HUES6 (cell line): Measurements from ENCODE around the gene FAM234A.
"Not testable (repeated sequence)": the region's sequence is repeated elsewhere in the genome, so short reads cannot be mapped to it uniquely, and the experiment has no call there.

Experiments
- H3K27ac ChIP-seq: 2 replicates; pipeline ENCODE4 v1.7.0; 2013; ENCODE audit warnings: low read depth, mild to moderate bottlenecking, low read length, inconsistent platforms
- H3K27me3 ChIP-seq: 2 replicates; pipeline ENCODE4 v1.6.1; 2013; ENCODE audit warnings: low read length; ENCODE audit not compliant: control insufficient read depth, insufficient read depth
- H3K36me3 ChIP-seq: 2 replicates; pipeline ENCODE4 v1.6.1; 2013; ENCODE audit warnings: low read length; ENCODE audit not compliant: control insufficient read depth, insufficient read depth
- H3K4me1 ChIP-seq: 2 replicates; pipeline ENCODE4 v1.6.1; 2013; ENCODE audit warnings: low read length; ENCODE audit not compliant: control insufficient read depth, insufficient read depth
- H3K4me3 ChIP-seq: 2 replicates; pipeline ENCODE4 v1.5.1; 2013; ENCODE audit warnings: low read depth, low read length
- H3K9ac ChIP-seq: one replicate; pipeline ENCODE4 v1.6.1; 2013; ENCODE audit warnings: mild to moderate bottlenecking, low read length
- H3K9me3 ChIP-seq: 2 replicates; pipeline ENCODE4 v1.6.1; 2013; ENCODE audit warnings: low read depth, low read length; ENCODE audit not compliant: control insufficient read depth, insufficient read depth

FAM234A gene

DNA sequence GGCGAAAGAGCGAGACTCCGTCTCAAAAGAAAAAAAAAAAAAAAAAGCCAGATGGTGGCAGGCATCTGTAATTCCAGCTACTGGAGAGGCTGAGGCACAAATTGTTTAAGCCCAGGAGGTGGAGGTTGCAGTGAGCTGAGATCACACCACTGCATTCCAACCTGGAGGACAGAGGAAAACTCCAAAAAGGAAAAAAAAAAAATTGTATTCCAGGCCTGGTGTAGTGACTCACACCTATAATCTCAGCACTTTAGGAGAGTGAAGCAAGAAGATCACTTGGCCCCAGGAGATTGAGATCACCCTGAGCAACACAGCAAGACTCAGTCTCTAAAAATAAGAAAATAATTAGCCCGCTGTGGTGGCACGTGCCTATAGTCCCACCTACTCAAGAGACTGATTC lies 34.2 kb upstream of the FAM234A start:
- no peak overlapping the region for H3K9ac ChIP-seq
- H3K4me3 ChIP-seq, result no peak overlapping the region
- peaks cover 84% of the 10 kb centered on the region for H3K36me3 ChIP-seq
- H3K27me3 ChIP-seq, result no peaks in the 10 kb centered on the region
- H3K9me3 ChIP-seq, result no peaks in the 10 kb centered on the region
- no peak overlapping the region for H3K27ac ChIP-seq
- no peaks in the 10 kb centered on the region for H3K4me1 ChIP-seq

- no peak overlapping the region for H3K4me3 ChIP-seq
- no peak overlapping the region for H3K9ac ChIP-seq
- H3K36me3 ChIP-seq, result peaks cover 86% of the 10 kb centered on the region
- no peaks in the 10 kb centered on the region for H3K4me1 ChIP-seq
- H3K9me3 ChIP-seq, result no peaks in the 10 kb centered on the region
- no peak overlapping the region for H3K27ac ChIP-seq
- no peaks in the 10 kb centered on the region for H3K27me3 ChIP-seq
Observed at GRCh38 chr16:203246-203645, 31.4 kb upstream of the FAM234A start.

DNA sequence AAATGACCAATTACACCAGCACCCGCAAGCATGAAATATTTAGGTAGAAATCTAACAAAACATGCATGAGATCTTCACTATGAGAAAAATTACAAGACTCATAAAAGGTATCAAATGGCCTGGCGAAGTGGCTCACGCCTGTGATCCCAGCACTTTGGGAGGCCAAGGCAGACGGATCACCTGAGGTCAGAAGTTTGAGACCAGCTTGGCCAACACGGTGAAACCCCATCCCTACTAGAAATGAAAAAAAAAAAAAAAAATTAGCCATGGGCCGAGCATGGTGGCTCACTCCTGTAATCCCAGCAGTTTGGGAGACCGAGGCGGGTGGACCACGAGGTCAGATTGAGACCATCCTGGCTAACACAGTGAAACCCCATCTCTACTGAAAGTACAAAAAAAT lies 30.6 kb upstream of the FAM234A start:
- not testable (repeated sequence) for H3K27ac ChIP-seq, H3K4me1 ChIP-seq, H3K9ac ChIP-seq, H3K4me3 ChIP-seq, H3K27me3 ChIP-seq, H3K9me3 ChIP-seq
- H3K36me3 ChIP-seq, result peaks cover 86% of the 10 kb centered on the region

- H3K27me3 ChIP-seq, H3K9ac ChIP-seq, H3K4me1 ChIP-seq, H3K9me3 ChIP-seq, H3K4me3 ChIP-seq, H3K27ac ChIP-seq: not testable (repeated sequence)
- H3K36me3 ChIP-seq, result peaks cover 92% of the 10 kb centered on the region
Observed at GRCh38 chr16:209359-209758, 25.3 kb upstream of the FAM234A start.

GRCh38 chr16:211631-212180 lies 22.9 kb upstream of the FAM234A start:
- H3K4me3 ChIP-seq, H3K4me1 ChIP-seq, H3K27ac ChIP-seq, H3K27me3 ChIP-seq, H3K9ac ChIP-seq, H3K9me3 ChIP-seq: not testable (repeated sequence)
- H3K36me3 ChIP-seq, result peaks cover 90% of the 10 kb centered on the region

DNA sequence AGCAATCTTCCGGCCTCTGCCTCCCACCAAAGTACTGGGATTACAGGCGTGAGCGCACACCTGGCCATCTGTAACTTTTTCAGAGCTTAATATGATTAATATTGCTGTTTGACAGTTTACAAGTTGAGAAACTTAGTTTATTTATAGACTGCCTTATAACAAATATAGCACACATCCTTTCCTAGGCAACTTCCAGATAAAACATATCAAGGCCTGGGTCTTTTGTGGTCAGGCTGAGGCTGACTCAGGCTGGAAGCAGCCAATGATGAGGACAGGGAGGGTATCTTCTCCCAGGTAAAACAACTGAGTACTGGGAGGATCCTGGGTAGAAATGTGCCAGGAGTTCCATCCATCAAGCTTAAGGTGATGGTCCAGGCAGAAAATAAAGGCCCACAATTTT lies 21.6 kb upstream of the FAM234A start:
- no peak overlapping the region for H3K9ac ChIP-seq
- peaks cover 89% of the 10 kb centered on the region for H3K36me3 ChIP-seq
- H3K27ac ChIP-seq, result no peak overlapping the region

GRCh38 chr16:220021-220420 lies 14.6 kb upstream of the FAM234A start:
- Histone ChIP-seq H3K36me3 (peaks cover 78% of the 10 kb centered on the region), H3K4me3 (no peak overlapping the region), H3K27ac (no peak overlapping the region), H3K27me3 (no peaks in the 10 kb centered on the region), H3K9ac (no peak overlapping the region), H3K9me3 (no peaks in the 10 kb centered on the region), H3K4me1 (no peaks in the 10 kb centered on the region)

More for the DNA sequence above, 21.6 kb upstream of the FAM234A start:
- Histone ChIP-seq H3K4me3 (no peak overlapping the region), H3K9me3 (no peaks in the 10 kb centered on the region), H3K4me1 (no peaks in the 10 kb centered on the region), H3K27me3 (no peaks in the 10 kb centered on the region)

GRCh38 chr16:228151-228851 lies 6.3 kb upstream of the FAM234A start:
- Histone ChIP-seq H3K36me3 (peaks cover 45% of the 10 kb centered on the region), H3K4me3 (peak overlapping the region; percentile 89)

DNA sequence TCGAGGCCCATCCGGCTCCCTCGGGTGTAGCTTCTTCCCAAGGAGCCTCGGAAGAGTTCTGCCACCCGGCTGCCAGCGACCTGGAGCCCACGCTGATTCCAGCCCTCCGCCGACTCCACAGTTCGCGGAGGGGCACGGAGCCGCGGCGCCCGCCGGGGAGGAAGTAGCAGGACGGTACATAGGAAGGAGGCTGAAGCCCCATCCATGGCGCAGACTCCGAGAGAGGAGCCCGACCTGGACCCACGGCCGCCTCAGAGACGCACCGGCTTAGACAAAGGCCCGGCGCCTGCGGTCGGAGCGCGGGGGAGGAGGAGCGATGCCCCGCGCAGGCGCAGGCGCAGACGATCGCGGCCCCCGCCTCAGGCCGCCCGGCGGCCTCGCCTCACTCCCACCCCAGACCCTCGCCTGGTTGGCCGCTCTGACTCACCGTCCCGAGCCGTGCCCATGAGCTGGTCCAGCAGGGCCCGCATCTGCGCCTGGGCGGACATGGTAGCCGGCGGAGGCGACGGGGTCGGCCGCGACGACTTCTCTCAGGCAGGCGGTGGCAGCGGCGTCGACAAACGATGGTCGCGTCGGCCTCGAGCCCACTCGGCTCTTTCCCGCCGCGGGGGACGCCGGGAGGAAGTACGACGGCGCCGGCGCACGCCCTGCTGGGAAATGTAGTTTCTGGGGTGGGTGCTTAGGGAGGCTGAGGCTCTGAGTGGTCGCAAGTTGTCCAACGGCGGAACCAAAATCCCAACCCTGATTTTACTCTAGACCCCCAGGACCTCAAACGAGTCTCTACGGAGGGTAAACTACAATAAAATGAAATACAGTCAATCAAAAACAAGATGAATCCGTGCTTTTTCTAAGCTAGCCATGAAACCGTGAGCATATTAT lies 5.5 kb upstream of the FAM234A start, which contains the start of gene LUC7L:
Gene LUC7L (minus strand): TSS at position 598 of the 879 bp plus-strand sequence. CDS start 110 bp downstream, at position 488.
- no peaks in the 10 kb centered on the region for H3K4me1 ChIP-seq
- H3K9ac ChIP-seq, result peak within 1 kb of the TSS; percentile 98
- H3K27me3 ChIP-seq, result no peaks in the 10 kb centered on the region
- peaks cover 40% of the 10 kb centered on the region for H3K36me3 ChIP-seq
- H3K27ac ChIP-seq, result peak within 1 kb of the TSS; percentile 92
- H3K9me3 ChIP-seq, result no peaks in the 10 kb centered on the region
- H3K4me3 ChIP-seq, result peak within 1 kb of the TSS; percentile 89

More at GRCh38 chr16:228151-228851, 6.3 kb upstream of the FAM234A start:
- peak overlapping the region; percentile 98 for H3K9ac ChIP-seq
- peak overlapping the region; percentile 92 for H3K27ac ChIP-seq
- no peaks in the 10 kb centered on the region for H3K4me1 ChIP-seq
- H3K9me3 ChIP-seq, result no peaks in the 10 kb centered on the region
- no peaks in the 10 kb centered on the region for H3K27me3 ChIP-seq

DNA sequence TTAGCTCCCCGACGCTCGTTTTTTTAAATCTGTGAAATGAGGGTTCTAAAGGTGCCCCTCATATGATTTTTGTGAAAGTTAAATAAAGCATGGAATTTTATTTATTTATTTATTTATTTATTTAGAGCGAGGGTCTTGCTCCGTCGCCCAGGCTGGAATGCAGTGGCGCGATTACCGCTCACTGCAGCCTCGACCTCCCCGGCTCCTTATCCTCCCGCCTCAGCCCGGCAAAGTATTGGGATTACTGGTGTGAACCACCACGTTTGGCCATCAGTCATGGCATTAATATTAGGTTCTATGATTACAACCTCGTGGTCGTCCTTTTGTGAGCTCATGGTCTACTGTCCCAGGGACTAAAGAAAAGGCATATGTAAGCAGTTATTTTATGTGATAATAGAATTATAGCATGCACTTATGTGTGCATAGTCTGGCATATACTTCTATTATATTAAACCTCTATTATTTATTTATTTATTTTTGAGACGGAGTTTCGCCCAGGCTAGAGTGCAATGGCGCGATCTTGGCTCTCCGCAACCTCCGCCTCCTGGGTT lies 4.8 kb upstream of the FAM234A start:
- Histone ChIP-seq H3K36me3 (peaks cover 35% of the 10 kb centered on the region), H3K9ac (no peak overlapping the region), H3K27ac (no peak overlapping the region), H3K4me3 (peak overlapping the region; percentile 89), H3K27me3 (no peaks in the 10 kb centered on the region), H3K9me3 (no peaks in the 10 kb centered on the region), H3K4me1 (no peaks in the 10 kb centered on the region)

- H3K9ac ChIP-seq, H3K4me3 ChIP-seq, H3K9me3 ChIP-seq, H3K27me3 ChIP-seq, H3K27ac ChIP-seq, H3K4me1 ChIP-seq: not testable (repeated sequence)
- H3K36me3 ChIP-seq, result peaks cover 31% of the 10 kb centered on the region
Observed at GRCh38 chr16:230351-230750, 4.3 kb upstream of the FAM234A start.
